Head of caudate nucleus (tissue), 42 donors: ENCODE data around the gene KIF21A.
"Not testable (repeated sequence)": the region's sequence is repeated elsewhere in the genome, so short reads cannot be mapped to it uniquely, and the experiment has no call there.

ENCODE experiments used
- DNase-seq, 42 donors: peaks; one replicate each; pipeline versions ENCODE4 v3.0.0 to v3.0.0-alpha.2; 2020 to 2021; ENCODE audit warnings: mixed read lengths in 7 of 42
- intact Hi-C: fragments of 100-400 bp; cut with DNase I; formaldehyde crosslinking; loops from one replicate; pipeline ENCODE4 v1.15.0; 2022

The KIF21A gene

DNA sequence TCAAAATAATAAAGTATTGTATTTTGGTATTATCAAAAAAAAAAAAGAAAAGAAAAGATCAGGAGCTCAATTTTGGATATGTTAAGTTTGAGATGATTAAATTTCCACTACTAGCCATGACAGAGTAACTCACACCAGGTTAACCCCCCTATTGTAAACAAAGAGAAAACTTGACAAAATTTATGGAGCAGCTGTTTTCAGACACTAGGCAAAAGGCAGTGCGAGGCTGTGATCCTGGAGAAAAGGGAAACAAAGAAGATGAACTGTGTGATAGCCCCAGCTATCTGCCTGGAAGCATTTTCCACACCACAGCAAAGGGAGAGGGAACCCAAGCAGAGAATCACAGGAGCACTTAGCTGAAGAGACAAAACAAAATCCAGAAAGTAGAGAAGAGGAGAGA, 145.0 kb downstream of the KIF21A start:
- DNase-seq: no peak
- intact Hi-C loops: no loop called here

GRCh38 chr12:39296496-39296895, 146.4 kb downstream of the KIF21A start:
- intact Hi-C loops: no loop called here

DNA sequence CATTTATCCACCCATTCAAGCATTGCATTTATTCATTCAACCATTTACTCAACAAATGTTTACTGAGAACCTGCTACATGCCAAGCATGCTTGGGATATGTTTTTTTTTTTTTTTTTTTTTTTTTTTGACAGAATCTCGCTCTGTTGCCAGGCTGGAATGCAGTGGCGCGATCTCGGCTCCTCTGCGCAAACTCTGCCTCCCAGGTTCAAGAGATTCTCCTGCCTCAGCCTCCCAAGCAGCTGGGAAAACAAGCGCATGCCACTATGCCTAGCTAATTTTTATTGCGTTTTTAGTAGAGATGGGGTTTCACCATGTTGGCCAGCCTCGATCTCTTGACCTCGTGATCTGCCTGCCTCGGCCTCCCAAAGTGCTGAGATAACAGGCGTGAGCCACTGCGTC, 147.3 kb downstream of the KIF21A start:
- DNase-seq, intact Hi-C loops: not testable (repeated sequence)

More at GRCh38 chr12:39296496-39296895, 146.4 kb downstream of the KIF21A start:
- DNase-seq: no peak

DNA sequence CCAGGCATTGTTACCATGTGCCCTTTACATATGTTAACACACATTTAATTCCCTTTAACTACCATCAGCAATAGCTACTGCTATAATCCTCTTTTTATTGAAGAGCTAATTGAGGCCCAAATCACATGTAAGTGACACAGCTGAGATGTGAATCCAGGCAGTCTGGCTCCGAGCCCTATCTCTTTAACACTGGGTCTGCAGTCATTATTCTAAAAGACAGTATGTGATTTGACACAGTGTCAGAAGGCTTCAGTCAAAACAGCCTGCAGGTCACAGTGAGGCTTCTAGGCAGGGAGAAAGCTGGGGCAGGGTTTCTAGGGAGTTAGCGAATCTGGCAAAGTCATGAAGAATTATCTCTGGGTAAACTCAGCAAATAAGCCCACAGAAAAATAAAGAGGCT, 148.2 kb downstream of the KIF21A start:
- DNase-seq: peak in 3 of 42 donors; percentile 7 to 23 (median 14)
- intact Hi-C loops: no loop called here

GRCh38 chr12:39292125-39292630, 150.7 kb downstream of the KIF21A start:
- intact Hi-C loops: no loop called here
- no peak for DNase-seq

DNA sequence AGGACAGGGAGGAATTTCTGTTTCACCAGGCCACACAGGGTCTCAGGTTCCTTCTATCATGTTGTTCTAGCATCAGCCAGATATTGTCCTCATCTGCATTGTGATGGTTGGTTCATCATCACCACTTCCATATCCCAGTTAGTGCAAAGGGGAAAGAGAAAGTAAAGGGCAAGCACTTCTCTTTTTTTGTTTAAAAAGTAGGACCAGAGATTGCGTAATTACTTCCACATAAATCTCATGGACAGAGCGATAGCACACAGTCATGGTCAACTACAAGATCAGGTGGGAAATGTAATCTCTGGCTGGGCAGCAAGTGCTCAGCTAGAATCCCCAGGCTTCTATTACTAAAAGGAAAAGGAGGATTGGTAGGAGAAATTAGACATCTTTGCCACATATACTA, 155.1 kb downstream of the KIF21A start:
- intact Hi-C loops: no loop called here
- no peak for DNase-seq

- no peak for DNase-seq
- intact Hi-C loops: no loop called here
Observed at GRCh38 chr12:39287409-39287808, 155.5 kb downstream of the KIF21A start.

GRCh38 chr12:39278426-39278825, 164.5 kb downstream of the KIF21A start:
- intact Hi-C loops: loop anchor here (10.0 kb wide), 1 partner anchor 954 kb away; no protein-coding TSS in a partner anchor
- DNase-seq: no peak

DNA sequence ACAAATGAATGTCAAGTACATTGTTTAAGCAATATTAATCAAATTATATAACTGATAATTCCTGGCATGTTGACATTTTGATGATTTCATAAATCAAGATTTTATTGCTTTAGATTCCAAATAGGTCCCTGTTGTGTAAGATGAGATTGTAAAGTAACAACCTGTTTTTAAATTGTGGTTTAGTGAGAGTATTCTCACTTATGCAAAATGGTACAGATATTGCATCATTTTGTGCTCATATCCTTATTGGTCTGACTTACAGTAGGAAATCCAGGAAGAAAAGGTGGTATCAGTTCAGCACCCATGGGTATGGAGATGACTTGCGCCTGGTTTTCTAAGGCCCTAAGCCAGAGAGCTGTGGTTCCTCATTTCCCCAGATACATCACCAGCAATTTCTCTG, 165.5 kb downstream of the KIF21A start:
- DNase-seq: no peak
- intact Hi-C loops: loop anchor here (10.0 kb wide), 1 partner anchor 953 kb away; no protein-coding TSS in a partner anchor

DNA sequence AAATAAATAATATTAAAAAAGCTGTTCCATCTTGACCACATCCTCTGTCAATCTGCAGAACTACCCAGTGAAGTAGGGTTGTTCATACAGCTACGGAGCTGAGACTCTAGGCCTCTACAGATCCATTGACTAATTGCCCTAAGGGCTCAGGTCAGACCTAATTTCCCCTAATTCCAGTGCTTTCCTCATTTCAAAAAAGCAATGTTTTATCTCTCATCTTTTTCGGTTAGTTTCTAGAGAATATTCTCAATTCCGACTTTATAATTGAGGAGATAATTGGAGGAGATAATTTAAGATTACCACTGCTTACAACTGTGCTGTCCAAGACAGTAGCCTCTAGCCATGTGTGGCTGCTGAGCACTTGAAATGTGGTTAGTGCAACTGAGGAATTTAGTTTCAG, 167.1 kb downstream of the KIF21A start:
- no peak for DNase-seq
- intact Hi-C loops: loop anchor here (10.0 kb wide), 1 partner anchor 951 kb away; no protein-coding TSS in a partner anchor

- peak in 29 of 42 donors; percentile 6 to 80 (median 49) for DNase-seq
- intact Hi-C loops: loop anchor here (10.0 kb wide), 1 partner anchor 948 kb away; no protein-coding TSS in a partner anchor
Observed at GRCh38 chr12:39272871-39273655, 169.9 kb downstream of the KIF21A start.

GRCh38 chr12:39269492-39269891, 173.4 kb downstream of the KIF21A start:
- DNase-seq: no peak
- intact Hi-C loops: no loop called here

DNA sequence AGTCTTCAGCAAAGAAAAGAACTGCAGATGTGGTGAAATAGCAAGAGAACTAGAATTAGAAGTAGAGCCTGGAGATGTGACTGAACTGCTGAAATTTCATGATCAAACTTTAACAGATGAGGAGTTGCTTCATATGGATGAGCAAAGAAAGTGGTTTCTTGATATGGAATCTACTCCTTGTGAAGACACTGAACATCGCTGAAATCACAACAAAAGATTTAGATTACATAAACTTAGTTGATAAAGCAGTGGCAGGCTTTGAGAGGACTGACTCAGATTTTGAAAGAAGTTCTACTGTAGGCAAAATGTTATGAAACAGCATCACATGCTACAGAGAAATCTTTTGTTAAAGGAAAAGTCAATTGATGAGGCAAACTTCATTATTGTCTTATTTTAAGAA, 175.0 kb downstream of the KIF21A start:
- intact Hi-C loops: no loop called here
- DNase-seq: no peak

DNA sequence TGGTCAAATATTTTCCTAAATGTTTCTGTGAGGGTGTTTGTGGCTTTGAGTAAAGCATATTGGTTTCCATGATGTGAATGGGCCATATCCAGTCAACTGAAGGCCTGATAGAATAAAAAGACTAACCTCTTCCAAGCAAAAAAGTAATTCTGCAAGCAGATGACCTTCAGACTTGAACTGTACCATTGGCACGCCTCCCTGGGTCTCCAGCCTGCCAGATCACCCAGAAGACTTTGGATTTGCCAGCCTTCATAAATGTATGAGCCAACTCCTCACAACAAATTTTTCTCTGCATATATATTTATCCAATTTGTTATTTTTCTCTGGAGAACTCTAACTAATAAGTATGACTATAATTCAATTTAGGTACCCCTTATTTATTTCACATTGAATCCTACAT, 190.3 kb downstream of the KIF21A start:
- no peak for DNase-seq
- intact Hi-C loops: no loop called here
